HG03103 (cell line): ENCODE results near the gene ERBB2.
"Not testable (repeated sequence)": the region's sequence is repeated elsewhere in the genome, so short reads cannot be mapped to it uniquely, and the experiment has no call there.

Experiments
- ATAC-seq: cut with Tn5 transposase; IDR thresholded peaks from one replicate; pipeline ENCODE4 v1.9.1; 2021; ENCODE audit warnings: low read depth; ENCODE audit not compliant: unreplicated experiment

The ERBB2 gene

DNA sequence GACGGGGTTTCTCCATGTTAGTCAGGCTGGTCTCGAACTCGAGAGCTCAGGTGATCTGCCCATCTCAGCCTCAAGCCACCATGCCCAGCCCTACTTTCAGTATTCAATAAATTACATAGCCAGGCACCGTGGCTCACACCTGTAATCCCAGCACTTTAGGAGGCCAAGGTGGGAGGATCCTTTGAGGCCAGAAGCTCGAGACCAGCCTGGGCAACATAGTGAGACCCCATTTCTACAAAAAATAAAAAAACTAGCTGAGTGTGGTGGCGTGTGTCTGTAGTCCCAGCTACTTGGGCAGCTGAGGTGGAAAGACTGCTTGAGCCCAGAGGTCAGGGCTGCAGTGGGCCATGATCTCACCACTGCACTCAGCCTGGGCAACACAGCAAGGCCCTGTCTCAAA, 22.2 kb downstream of the ERBB2 start:
- no peak for ATAC-seq

DNA sequence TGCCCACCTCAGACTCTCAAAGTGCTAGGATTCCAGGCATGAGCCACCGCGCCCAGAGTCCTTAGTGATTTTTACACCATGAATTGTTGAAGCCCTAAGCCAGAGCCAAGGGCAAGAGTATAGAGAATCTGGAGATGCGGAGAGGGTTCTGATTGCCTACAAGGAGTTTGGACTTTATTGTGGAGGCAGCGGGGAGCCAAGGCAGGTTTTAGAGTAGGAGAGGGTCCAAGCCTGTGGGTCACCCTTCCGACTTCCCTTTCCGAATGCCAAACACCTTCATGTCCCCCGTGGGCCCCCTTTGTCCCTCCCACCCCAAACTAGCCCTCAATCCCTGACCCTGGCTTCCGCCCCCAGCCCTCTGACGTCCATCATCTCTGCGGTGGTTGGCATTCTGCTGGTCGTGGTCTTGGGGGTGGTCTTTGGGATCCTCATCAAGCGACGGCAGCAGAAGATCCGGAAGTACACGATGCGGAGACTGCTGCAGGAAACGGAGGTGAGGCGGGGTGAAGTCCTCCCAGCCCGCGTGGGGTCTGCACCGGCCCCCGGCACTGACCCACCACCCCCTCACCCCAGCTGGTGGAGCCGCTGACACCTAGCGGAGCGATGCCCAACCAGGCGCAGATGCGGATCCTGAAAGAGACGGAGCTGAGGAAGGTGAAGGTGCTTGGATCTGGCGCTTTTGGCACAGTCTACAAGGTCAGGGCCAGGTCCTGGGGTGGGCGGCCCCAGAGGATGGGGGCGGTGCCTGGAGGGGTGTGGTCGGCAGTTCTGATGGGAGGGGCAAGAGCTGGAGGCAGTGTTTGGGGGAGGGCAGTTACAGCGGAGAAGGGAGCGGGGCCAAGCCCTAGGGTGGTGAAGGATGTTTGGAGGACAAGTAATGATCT, 23.3 kb downstream of the ERBB2 start:
- ATAC-seq: no peak

DNA sequence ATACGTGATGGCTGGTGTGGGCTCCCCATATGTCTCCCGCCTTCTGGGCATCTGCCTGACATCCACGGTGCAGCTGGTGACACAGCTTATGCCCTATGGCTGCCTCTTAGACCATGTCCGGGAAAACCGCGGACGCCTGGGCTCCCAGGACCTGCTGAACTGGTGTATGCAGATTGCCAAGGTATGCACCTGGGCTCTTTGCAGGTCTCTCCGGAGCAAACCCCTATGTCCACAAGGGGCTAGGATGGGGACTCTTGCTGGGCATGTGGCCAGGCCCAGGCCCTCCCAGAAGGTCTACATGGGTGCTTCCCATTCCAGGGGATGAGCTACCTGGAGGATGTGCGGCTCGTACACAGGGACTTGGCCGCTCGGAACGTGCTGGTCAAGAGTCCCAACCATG, 24.9 kb downstream of the ERBB2 start:
- ATAC-seq: no peak

DNA sequence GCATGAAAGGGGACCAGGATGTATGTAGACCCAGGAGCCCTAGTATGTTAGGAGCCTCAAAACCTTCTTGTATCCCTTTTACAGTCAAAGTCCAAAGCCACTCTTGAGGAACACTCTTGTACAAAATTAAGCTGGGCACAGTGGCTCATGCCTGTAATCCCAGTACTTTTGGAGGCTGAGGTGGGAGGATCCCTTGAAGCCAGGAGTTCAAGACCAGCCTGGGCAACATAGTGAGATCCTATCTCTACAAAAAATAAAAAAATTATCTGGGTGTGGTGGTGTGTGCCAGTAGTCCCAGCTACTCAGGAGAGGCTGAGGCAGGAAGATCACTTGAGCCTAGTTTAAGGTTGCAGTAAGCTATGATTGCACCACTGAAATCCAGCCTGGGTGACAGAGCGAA, 26.1 kb downstream of the ERBB2 start:
- not testable (repeated sequence) for ATAC-seq

DNA sequence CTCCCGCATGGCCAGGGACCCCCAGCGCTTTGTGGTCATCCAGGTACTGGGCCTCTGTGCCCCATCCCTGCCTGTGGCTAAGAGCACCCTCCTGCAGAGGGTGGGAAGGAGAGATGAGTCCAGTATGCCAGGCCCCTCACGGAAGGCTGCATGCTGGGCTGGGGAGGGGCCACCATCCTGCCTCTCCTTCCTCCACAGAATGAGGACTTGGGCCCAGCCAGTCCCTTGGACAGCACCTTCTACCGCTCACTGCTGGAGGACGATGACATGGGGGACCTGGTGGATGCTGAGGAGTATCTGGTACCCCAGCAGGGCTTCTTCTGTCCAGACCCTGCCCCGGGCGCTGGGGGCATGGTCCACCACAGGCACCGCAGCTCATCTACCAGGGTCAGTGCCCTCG, 26.8 kb downstream of the ERBB2 start:
- no peak for ATAC-seq

DNA sequence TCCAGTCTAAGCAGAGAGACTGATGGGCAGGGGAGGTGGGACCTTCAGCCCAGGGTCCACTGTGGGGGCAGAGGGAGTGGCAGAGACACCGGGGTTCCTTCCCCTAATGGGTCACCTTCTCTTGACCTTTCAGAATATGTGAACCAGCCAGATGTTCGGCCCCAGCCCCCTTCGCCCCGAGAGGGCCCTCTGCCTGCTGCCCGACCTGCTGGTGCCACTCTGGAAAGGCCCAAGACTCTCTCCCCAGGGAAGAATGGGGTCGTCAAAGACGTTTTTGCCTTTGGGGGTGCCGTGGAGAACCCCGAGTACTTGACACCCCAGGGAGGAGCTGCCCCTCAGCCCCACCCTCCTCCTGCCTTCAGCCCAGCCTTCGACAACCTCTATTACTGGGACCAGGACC, 27.7 kb downstream of the ERBB2 start:
- ATAC-seq: no peak

DNA sequence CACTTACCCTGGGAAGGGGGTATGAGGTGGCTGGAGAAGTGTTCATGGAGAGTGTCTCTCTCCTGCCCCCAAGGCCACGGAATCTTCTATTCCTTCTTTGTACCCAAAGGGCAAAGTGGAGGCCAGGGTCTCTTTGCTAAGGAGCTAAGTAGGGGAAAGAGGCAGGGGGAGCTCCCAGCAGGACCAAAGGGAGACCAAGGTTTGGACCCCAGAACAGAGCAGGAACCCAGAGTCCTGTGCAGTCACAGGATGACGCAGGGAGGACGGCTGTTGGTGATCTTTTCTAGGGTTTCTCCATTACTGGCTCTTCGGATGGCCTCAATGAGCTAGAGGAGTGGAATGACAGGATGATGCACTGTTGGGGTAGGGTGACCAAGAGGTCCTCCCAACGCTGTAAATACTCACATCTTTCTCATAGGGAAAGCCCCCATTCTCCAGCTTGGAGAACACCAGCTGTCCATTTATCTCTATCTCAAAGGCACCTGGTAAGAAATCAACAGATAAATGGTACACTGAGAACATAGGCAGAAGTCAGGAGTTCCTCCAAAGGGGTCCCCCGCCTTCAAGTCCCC, 29.5 kb downstream of the ERBB2 start:
- ATAC-seq: no peak

DNA sequence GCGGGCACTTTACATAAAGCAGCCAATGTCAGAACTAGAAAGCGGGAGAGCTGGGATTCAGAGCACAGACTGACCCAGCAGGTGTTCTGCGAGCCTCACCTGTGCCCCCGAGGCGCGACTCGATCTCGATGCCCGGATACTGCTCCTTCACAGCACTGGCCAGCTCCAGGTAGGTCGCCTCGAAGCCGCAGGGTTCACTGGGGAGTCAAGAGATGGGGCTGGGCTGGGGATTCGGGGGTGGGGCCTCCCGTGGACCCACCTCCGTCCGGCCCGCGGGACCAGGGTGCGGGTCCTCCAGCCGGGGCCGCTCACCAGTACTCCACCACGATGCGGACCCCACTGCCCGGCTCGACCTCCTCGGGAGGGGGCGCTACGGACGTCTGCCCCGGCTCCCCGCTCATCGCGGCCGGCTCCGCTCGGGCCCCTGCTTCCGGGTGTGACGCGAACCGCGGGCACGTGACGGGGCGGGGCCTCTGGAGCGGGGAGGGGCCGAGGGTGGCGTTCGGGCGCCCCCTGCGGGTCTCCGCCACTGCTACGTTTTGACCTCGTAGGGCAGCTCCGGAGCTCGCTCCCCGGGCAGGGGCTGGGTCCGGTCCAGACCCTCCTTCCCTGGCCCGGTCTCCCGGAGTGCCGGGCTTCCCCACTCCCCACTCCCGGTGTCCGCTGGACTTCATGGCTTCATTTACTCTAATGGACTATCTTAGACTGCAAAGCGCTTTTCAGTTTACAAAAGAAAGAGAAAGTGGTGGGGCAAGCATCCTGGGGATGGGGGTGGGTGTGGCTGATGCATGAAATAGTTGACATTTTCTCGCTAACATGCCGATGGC, 30.4 kb downstream of the ERBB2 start, which contains the start of gene MIEN1:
Gene MIEN1 (minus strand): TSS at position 438 of the 827 bp plus-strand sequence. CDS start 37 bp downstream, at position 401.
- peak; percentile 85 for ATAC-seq

DNA sequence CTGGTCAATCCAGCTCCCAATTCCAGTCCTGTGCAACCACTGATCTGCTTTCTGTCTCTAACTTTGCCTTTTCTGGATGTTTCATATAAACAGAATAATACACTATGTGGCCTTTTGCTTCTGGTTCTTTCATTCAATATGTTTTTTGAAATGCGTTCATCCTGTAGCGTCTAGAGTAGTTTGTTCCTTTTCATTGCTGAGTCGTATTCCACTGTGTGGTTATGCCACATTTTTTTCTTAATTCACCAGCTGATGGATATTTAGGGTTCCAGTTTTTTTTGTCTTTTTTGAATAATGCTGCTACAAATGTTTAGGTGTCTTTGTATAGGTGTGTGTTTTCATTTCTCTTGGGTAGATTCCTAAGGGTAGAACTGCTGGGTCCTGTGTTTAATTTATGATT, 32.7 kb downstream of the ERBB2 start:
- ATAC-seq: no peak

DNA sequence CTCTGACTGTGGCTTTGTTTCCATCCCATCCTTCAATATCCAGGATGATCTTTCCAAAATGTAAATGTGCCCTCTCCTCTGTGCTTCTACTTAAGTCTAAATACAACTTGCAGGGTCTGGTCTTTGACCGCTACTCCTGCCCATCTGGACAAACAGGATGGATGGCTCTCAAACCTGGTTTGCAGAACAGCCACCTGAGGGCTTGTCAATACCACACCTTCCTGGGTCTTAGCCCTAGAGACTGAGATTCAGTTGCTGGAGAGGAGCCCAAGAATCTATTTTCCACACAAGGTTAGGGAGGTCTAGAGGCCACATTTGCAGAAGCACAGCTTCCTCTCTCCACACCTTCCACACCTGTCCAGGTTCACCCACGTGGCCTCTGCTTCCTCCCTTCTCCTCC, 36.0 kb downstream of the ERBB2 start:
- no peak for ATAC-seq

DNA sequence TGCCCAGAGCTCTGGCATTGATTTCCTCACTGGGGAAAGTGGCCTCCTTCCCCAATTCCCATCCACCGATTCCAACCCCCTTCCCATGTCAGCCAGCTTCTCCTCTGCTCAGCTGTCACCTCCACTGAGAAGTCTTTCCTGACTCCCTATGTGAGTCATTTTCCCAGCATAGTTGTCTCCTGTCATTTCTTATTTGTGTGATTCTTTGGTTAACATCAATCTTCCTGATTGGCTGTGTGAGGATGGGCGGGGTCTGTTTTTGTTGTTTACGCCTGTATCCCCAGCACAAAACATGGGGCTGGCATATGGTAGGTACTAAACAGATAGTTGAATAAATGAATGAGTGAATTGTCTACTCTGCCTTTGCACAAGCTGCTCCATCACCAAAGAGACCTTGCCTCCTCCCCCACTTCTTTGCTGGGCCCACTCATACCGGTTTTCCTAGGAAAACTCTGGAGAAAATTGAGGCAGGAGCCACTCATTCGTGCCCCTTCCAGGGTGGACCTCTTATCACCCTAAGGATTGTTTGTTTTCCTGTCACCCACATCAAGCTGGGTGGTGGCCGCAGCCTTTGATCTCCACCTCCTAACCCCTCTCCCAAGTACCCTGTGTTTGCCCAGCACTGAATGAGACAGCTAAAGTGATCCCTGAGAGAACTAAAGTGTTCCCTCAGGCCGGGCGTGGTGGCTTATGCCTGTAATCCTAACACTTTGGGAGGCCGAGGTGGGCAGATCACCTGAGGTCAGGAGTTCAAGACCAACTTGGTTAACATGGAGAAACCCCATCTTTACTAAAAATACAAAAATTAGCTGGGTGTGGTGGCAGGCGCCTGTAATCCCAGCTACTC, 36.7 kb downstream of the ERBB2 start:
- ATAC-seq: no peak

DNA sequence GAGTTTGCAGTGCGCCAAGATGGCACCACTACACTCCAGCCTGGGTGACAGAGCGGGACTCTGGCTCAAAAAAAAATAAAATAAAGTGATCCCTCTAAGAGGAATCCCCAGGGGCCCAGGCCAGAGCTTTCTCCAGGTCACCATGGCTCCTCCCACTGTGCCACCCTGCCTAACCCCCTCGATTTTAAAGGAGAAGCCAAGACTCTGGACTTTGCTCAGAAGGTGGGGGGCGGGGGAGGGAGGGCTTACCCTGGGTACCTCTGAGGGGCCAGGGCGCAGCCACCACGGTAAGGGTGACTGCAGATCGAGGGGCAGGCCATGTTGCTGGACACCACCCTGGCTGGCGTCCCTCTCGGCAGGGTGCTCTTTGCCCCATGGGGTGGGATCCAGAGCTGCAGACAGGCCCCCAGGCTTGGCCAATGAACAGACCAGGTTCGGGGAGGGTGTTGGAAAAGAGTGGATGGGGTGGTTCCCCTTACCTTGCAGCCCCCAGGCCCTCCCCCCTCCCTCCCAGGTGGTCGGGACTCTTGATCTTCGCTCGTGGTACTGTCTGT, 37.4 kb downstream of the ERBB2 start:
- no peak for ATAC-seq

DNA sequence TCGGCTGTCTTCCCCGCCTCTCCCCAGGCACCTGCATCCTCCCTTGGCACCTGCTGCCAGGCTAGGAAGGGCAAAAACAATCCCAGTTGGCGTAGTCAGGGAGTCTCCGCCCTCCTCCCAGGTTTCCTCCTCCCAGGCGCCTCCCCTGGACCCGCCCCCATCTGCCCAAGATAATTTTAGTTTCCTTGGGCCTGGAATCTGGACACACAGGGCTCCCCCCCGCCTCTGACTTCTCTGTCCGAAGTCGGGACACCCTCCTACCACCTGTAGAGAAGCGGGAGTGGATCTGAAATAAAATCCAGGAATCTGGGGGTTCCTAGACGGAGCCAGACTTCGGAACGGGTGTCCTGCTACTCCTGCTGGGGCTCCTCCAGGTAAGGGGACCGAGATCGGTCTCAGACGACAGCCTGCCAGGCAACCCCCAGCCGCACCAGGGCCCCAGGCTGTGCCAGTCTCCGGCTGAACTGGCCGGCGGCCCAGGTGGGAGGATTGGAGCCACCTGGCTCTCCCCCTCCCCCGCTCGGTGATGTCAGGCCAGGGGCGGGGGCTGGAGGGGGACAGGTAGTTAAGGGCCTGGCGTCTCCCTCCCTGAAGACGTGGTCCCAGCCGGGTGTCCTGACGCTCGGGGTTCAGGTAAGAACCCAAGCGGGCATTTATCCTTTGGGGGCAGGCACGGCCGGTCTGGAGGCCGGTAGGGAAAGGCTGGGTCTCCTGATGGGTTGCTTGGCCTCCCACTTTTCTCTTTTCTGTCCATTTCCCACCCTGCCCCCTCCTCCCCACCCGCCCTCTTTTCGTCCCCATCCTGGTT, 38.1 kb downstream of the ERBB2 start, which contains the start of gene GRB7:
Gene GRB7 (plus strand): TSS at position 179 of the 808 bp plus-strand sequence. CDS start 4,364 bp downstream, outside the sequence.
- ATAC-seq: no peak

DNA sequence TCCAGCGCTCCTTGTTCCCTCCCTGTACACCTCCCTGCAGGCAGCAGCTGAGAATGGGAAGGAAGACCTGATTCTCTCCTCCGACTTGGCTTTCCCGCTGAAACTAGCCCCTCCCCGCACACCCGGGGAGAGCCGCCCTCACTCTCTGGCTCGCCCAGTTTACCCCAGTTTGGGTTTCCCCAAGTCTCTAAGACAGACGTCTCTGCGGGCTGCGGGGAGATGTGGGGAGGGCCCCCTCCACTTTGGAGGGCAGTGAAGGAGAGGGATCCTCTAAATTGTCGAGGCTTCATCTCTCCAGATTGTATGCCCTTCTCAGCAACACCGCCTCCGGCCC, 38.7 kb downstream of the ERBB2 start:
- ATAC-seq: no peak

DNA sequence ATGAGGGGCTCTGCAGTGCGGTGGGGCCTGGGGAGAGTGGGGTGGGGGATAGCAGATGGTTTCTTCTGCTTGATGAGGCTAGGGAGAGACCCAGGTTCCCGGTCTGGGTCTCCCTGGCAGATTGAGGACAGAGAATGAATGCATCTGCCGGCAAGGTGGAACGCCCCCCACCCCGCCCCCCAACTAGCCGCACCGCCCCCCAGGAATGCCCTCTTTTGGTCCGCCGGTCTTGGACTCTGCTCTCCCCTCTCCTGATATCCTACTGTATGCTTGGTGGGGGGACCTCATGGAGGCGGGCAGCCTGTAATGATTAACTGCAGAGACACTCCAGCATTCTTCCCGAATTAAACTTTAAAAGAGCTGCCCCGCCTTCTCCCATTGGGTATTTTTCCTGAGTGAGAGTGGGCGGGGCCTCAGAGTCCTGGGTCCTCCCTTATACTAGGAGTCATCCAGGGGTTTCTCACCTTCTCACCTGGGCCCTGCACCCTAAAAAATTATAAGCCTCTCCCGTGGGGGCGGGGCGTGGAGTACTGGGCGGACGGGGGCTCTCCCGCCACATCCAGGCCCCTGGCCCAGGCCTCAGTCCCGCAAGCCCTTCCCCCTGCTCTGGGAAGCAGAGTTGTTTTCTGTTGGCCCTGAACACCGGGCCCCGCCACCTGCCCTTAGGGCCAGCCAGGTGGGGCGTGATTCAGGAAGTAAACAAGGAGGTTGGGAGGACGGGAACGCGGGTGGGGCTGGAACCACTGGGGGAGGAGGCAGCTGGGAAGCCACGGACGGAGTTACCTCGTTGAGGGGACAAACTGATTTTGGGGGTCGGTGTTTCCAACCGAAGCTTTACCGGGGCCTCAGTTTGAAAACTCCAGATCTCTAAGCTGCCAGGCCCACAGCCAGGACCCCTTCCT, 39.4 kb downstream of the ERBB2 start:
- no peak for ATAC-seq

DNA sequence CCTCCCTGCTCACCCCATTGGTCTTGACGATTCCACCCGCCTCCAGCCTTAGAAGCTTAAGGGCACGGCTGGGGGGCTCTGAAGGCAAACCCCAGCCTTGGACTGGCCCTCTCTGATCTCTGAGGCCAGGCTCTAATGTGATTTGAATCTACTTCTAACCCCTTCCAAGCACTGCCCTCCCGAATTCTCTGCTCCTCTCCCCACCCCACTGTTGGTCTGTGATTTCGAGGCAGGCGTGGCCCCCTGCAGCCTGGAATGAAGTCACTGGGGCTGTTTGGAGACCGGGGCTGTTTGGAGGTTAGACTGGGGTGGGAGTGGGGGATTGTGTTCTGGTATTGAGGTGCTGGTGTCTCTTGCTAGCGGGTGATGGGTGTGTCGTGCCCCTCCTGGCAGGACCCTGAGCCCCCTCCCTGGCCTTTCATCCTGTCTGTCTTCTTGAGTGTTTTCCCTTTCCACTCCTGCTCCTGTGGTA, 40.1 kb downstream of the ERBB2 start:
- no peak for ATAC-seq

DNA sequence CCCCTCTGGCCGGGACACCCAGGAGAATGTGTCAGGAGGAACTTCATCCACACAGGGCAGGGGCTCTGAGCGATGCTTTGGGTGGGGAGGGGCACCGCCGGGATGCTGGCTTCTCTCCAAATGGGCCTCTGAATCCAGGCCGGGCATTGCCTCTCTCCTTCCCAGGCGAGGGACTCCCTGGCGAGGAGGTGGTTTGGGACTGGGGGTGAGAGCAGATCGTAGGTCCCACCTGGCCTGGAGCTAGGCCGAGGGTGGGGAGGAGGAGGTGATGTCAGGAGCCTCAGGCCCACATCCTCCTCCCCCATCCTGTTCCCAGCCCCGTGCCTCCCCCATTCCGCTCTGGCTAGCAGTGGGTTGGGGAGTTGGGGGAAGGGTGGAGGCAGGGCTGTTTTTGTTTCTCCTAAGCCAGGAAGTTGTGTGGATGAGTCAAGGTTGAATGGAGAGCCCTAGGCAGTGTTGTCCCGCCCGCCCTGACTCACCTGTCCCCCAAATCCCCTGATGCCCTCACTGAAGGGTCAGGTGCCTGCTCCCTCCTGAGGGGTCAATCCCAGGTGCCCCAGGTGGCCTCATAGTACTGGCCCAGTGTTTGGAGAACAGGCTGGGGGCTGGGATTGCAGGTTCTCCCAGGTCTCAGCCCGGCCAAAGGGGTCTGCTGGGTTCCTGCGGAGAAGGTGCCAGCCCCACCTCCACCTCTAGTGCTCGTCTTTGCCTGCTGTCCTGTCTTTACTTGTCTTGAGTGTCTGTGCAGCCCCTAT, 40.7 kb downstream of the ERBB2 start:
- ATAC-seq: no peak
